Activated CD4-positive, alpha-beta memory T cell treated with anti-CD3 and anti-CD28 coated beads, Interleukin-2, amount 10 ng/mL, durations not matched to agents 7 days and 5 days (primary cell): ENCODE results near the gene ZNF230. TPM values are rescaled to one million over a fixed set of nuclear protein-coding genes. Genes with fewer than 3 reads are reported as not detected.

Experiments
- CTCF ChIA-PET: fragments of 350-600 bp; sonication (Branson Sonifier 250); formaldehyde crosslinking; loops from one replicate; lab custom pipeline; 2021; ENCODE audit warnings: antibody characterized with exemption, inconsistent platforms; lab: Charles Lee
- POLR2A ChIA-PET: fragments of 350-600 bp; sonication (Branson Sonifier 250); formaldehyde crosslinking; loops from one replicate; lab custom pipeline; 2021; ENCODE audit warnings: antibody characterized with exemption; lab: Charles Lee
- DNase-seq: peaks from one replicate; pipeline ENCODE4 v3.0.0-alpha.2; 2020
- H3K27ac Mint-ChIP-seq: one replicate; pipeline ENCODE4 v1.8.0; 2021; ENCODE audit warnings: mild to moderate bottlenecking, mixed read lengths
- H3K27me3 Mint-ChIP-seq: one replicate; pipeline ENCODE4 v1.8.0; 2021; ENCODE audit warnings: mixed read lengths
- H3K36me3 Mint-ChIP-seq: one replicate; pipeline ENCODE4 v1.8.0; 2021; ENCODE audit warnings: low read depth, mixed read lengths
- H3K4me1 Mint-ChIP-seq: one replicate; pipeline ENCODE4 v1.8.0; 2021; ENCODE audit warnings: mixed read lengths
- H3K4me3 Mint-ChIP-seq: one replicate; pipeline ENCODE4 v1.8.0; 2021; ENCODE audit warnings: mild to moderate bottlenecking, mixed read lengths
- H3K9me3 Mint-ChIP-seq: one replicate; pipeline ENCODE4 v1.8.0; 2021; ENCODE audit warnings: mixed read lengths
- total RNA-seq, 2 experiments: library from RNA; stranded (reverse); gene quantifications; one replicate each; pipeline ENCODE4 v1.2.3, GENCODE V29; 2021

ZNF230 gene
- total RNA-seq, 2 experiments from 2014 or later = 3.7 to 5.8 TPM

- H3K27me3 Mint-ChIP-seq = peaks cover 2% of the 10 kb centered on the region
- CTCF ChIA-PET = no interaction called here
- H3K36me3 Mint-ChIP-seq = peaks cover 9% of the 10 kb centered on the region
- no peak for DNase-seq
- no peak overlapping the region for H3K4me3 Mint-ChIP-seq
- POLR2A ChIA-PET = no interaction called here
- H3K9me3 Mint-ChIP-seq = peaks cover 51% of the 10 kb centered on the region
- no peak overlapping the region for H3K27ac Mint-ChIP-seq
- H3K4me1 Mint-ChIP-seq = peaks cover 15% of the 10 kb centered on the region
These were observed 53.1 kb downstream of the ZNF230 start for GRCh38 chr19:44055870-44056269.

- H3K27me3 Mint-ChIP-seq = no peaks in the 10 kb centered on the region
- CTCF ChIA-PET = no interaction called here
- POLR2A ChIA-PET = no interaction called here
- H3K36me3 Mint-ChIP-seq = peaks cover 3% of the 10 kb centered on the region
- H3K4me3 Mint-ChIP-seq = no peak overlapping the region
- peaks cover 46% of the 10 kb centered on the region for H3K9me3 Mint-ChIP-seq
- H3K27ac Mint-ChIP-seq = no peak overlapping the region
- H3K4me1 Mint-ChIP-seq = no peaks in the 10 kb centered on the region
- no peak for DNase-seq
These were observed 56.5 kb downstream of the ZNF230 start for GRCh38 chr19:44059229-44059628.

- no peaks in the 10 kb centered on the region for H3K27me3 Mint-ChIP-seq
- no peak for DNase-seq
- H3K9me3 Mint-ChIP-seq = peaks cover 45% of the 10 kb centered on the region
- H3K4me1 Mint-ChIP-seq = no peaks in the 10 kb centered on the region
- no peak overlapping the region for H3K27ac Mint-ChIP-seq
- H3K36me3 Mint-ChIP-seq = peaks cover under 1% of the 10 kb centered on the region
- no peak overlapping the region for H3K4me3 Mint-ChIP-seq
- ChIA-PET POLR2A (no interaction called here), CTCF (no interaction called here)
These were observed 58.3 kb downstream of the ZNF230 start for GRCh38 chr19:44061038-44061437.

Other genes starting within 250 kb of the ZNF230 start
- gene SMG9, start 248.0 kb upstream of the ZNF230 start, total RNA-seq = 10 to 100 TPM; 58.1 to 64.6 TPM
- gene KCNN4, start 222.0 kb upstream of the ZNF230 start, total RNA-seq = 10 to 100 TPM; 71.7 to 72.3 TPM
- under 1 TPM; 0.70 to 0.71 TPM for gene LYPD5, start 200.5 kb upstream of the ZNF230 start, total RNA-seq
- gene ZNF283, start 175.6 kb upstream of the ZNF230 start, total RNA-seq = 1 to 10 TPM; 6.5 to 6.8 TPM
- 1 to 10 TPM in 1 of 2 experiments, under 1 TPM in 1; 0.80 to 1.5 TPM for gene ZNF404, start 119.0 kb upstream of the ZNF230 start, total RNA-seq
- 10 to 100 TPM; 15.1 to 16.6 TPM for gene ZNF45, start 67.7 kb upstream of the ZNF230 start, total RNA-seq
- gene ZNF221, start 51.7 kb upstream of the ZNF230 start, total RNA-seq = 1 to 10 TPM; 1.5 to 1.6 TPM
- 1 to 10 TPM; 6.7 to 7.5 TPM for gene ZNF155, start 18.8 kb upstream of the ZNF230 start, total RNA-seq
- gene ZNF222, start 22.4 kb downstream of the ZNF230 start, total RNA-seq = 1 to 10 TPM; 3.3 to 4.3 TPM
- gene ZNF223, start 49.1 kb downstream of the ZNF230 start, total RNA-seq = under 1 TPM; 0.40 to 0.50 TPM
- gene ZNF284, start 69.2 kb downstream of the ZNF230 start, total RNA-seq = 1 to 10 TPM; 1.6 to 1.8 TPM
- 10 to 100 TPM; 35.4 to 37.8 TPM for gene ZNF224, start 91.4 kb downstream of the ZNF230 start, total RNA-seq
- gene ZNF225, start 110.4 kb downstream of the ZNF230 start, total RNA-seq = 1 to 10 TPM; 4.5 to 4.7 TPM
- 10 to 100 TPM; 10.3 to 12.6 TPM for gene ZNF234, start 138.6 kb downstream of the ZNF230 start, total RNA-seq
- 10 to 100 TPM; 17.4 to 18.0 TPM for gene ZNF226, start 162.1 kb downstream of the ZNF230 start, total RNA-seq
- gene ZNF227, start 209.6 kb downstream of the ZNF230 start, total RNA-seq = 10 to 100 TPM; 26.9 to 27.9 TPM